CD14-positive monocyte (primary cell): ENCODE results near the gene ROBO1. TPM values are rescaled to one million over a fixed set of nuclear protein-coding genes. Genes with fewer than 3 reads are reported as not detected.

ENCODE experiments used
- DNase-seq, 3 donors: peaks; one replicate each; pipeline ENCODE4 v3.0.0-alpha.2; 2011 to 2022
- H2AFZ ChIP-seq: 2 replicates; pipeline ENCODE4 v1.6.0; 2012; ENCODE audit warnings: mild to moderate bottlenecking, low read depth, low read length, inconsistent platforms; ENCODE audit not compliant: insufficient read depth, poor library complexity, severe bottlenecking
- H3K27ac ChIP-seq, 2 donors: 1 replicate in 1 of 2; 2 replicates in 1 of 2; pipeline ENCODE4 v1.5.1; 2012 to 2013; ENCODE audit warnings: low read length in 2 of 2, control low read depth in 1 of 2, inconsistent platforms in 1 of 2, low read depth in 1 of 2, mild to moderate bottlenecking in 1 of 2
- H3K27me3 ChIP-seq, 2 donors: one replicate each; pipeline versions ENCODE4 v1.6.0 to v1.6.1; 2011 to 2013; ENCODE audit warnings: low read length in 2 of 2; ENCODE audit not compliant: control insufficient read depth in 2 of 2, insufficient read depth in 2 of 2
- H3K36me3 ChIP-seq, 2 donors: replicated peaks in 1 of 2; 1 replicate in 1 of 2; 2 replicates in 1 of 2; pipeline versions ENCODE4 v1.5.1 to v1.6.1; 2012 to 2013; ENCODE audit warnings: low read length in 2 of 2, control low read depth in 1 of 2, inconsistent platforms in 1 of 2, mild to moderate bottlenecking in 1 of 2; ENCODE audit not compliant: insufficient read depth in 2 of 2, control insufficient read depth in 1 of 2
- H3K4me1 ChIP-seq, 2 donors: 1 replicate in 1 of 2; 2 replicates in 1 of 2; pipeline versions ENCODE4 v1.5.1 to v1.6.1; 2012 to 2013; ENCODE audit warnings: low read length in 2 of 2, control low read depth in 1 of 2, inconsistent platforms in 1 of 2, mild to moderate bottlenecking in 1 of 2, moderate library complexity in 1 of 2; ENCODE audit not compliant: insufficient read depth in 2 of 2, control insufficient read depth in 1 of 2
- H3K4me2 ChIP-seq: replicated peaks from 2 replicates; pipeline ENCODE3; 2012; ENCODE audit warnings: low read length, moderate library complexity, mild to moderate bottlenecking; ENCODE audit not compliant: poor library complexity, severe bottlenecking; ENCODE audit errors: extremely low read depth
- H3K4me3 ChIP-seq, 3 experiments: fragments of 200-600 bp in 1 of 3; sonication (generic) in 1 of 3; replicated peaks in 1 of 3; 1 replicate in 2 of 3; 2 replicates in 1 of 3; pipeline ENCODE4 v1.5.1; 2011 to 2013; ENCODE audit warnings: low read length in 3 of 3, mild to moderate bottlenecking in 3 of 3, control low read depth in 2 of 3, low read depth in 2 of 3, inconsistent platforms in 1 of 3, moderate library complexity in 1 of 3
- H3K79me2 ChIP-seq: 2 replicates; pipeline ENCODE4 v1.6.0; 2012; ENCODE audit warnings: mild to moderate bottlenecking, control low read depth, inconsistent platforms, low read length, moderate library complexity; ENCODE audit not compliant: insufficient read depth
- H3K9ac ChIP-seq: 2 replicates; pipeline ENCODE4 v1.6.0; 2017; ENCODE audit warnings: low read length, mild to moderate bottlenecking; ENCODE audit not compliant: insufficient read depth, poor library complexity, severe bottlenecking
- H3K9me3 ChIP-seq, 2 donors: replicated peaks in 1 of 2; 1 replicate in 1 of 2; 2 replicates in 1 of 2; pipeline versions ENCODE4 v1.5.1 to v1.6.1; 2012 to 2013; ENCODE audit warnings: low read length in 2 of 2, control low read depth in 1 of 2; ENCODE audit not compliant: control insufficient read depth in 1 of 2, insufficient read depth in 1 of 2
- H4K20me1 ChIP-seq: 2 replicates; pipeline ENCODE4 v1.6.0; 2012; ENCODE audit warnings: mild to moderate bottlenecking, low read length, control low read depth, moderate library complexity; ENCODE audit not compliant: insufficient read depth
- H3K27ac Mint-ChIP-seq, 7 donors: one replicate each; pipeline ENCODE4 v1.8.0; 2020; ENCODE audit warnings: mild to moderate bottlenecking in 7 of 7, mixed read lengths in 7 of 7, moderate library complexity in 6 of 7, inconsistent platforms in 2 of 7
- H3K27me3 Mint-ChIP-seq, 3 donors: one replicate each; pipeline ENCODE4 v1.8.0; 2021 to 2022; ENCODE audit warnings: low read depth in 3 of 3, mild to moderate bottlenecking in 3 of 3, mixed read lengths in 3 of 3, moderate library complexity in 3 of 3, inconsistent platforms in 1 of 3
- H3K36me3 Mint-ChIP-seq, 2 donors: one replicate each; pipeline ENCODE4 v1.8.0; 2020; ENCODE audit warnings: mixed read lengths in 2 of 2, inconsistent platforms in 1 of 2, mild to moderate bottlenecking in 1 of 2
- H3K4me1 Mint-ChIP-seq: one replicate; pipeline ENCODE4 v1.8.0; 2020; ENCODE audit warnings: mild to moderate bottlenecking, mixed read lengths
- H3K4me3 Mint-ChIP-seq, 2 donors: one replicate each; pipeline ENCODE4 v1.8.0; 2020; ENCODE audit warnings: mild to moderate bottlenecking in 2 of 2, mixed read lengths in 2 of 2, moderate library complexity in 1 of 2
- H3K9me3 Mint-ChIP-seq, 7 donors: one replicate each; pipeline ENCODE4 v1.8.0; 2020 to 2022; ENCODE audit warnings: mixed read lengths in 7 of 7, mild to moderate bottlenecking in 6 of 7, moderate library complexity in 6 of 7, inconsistent platforms in 2 of 7
- WGBS: methylation state at CpG from one replicate; pipeline ENCODE4 v1.1.5; 2013; ENCODE audit warnings: missing lambda C conversion rate; ENCODE audit not compliant: insufficient coverage; 5-methylcytosine and 5-hydroxymethylcytosine counted together
- intact Hi-C, 2 donors: fragments of 100-400 bp; cut with micrococcal nuclease; formaldehyde crosslinking; loops; one replicate each; pipeline versions ENCODE4 v1.15.0 to v1.15.1; 2023
- polyA plus RNA-seq, 3 donors: library from polyadenylated mRNA; depleted of rRNA in 1 of 3; unstranded in 2 of 3; stranded (reverse) in 1 of 3; fragments of 300-500 nt in 2 of 3; fragments of >200 nt in 1 of 3; fragmentation: Illumina TruSeq in 2 of 3; gene quantifications; 1 replicate in 2 of 3; 2 replicates in 1 of 3; pipeline ENCODE4 v1.2.3, GENCODE V29; 2012 to 2021
- TF ChIP-seq, protein P1 (sequence below): fragments of 200-600 bp; IDR thresholded peaks from one replicate; pipeline ENCODE4 v1.8.0; 2022; ENCODE audit warnings: antibody characterized with exemption, mild to moderate bottlenecking

The ROBO1 gene
- polyA plus RNA-seq, 3 donors, result 0.09 to 0.10 TPM; not detected in 1

DNA sequence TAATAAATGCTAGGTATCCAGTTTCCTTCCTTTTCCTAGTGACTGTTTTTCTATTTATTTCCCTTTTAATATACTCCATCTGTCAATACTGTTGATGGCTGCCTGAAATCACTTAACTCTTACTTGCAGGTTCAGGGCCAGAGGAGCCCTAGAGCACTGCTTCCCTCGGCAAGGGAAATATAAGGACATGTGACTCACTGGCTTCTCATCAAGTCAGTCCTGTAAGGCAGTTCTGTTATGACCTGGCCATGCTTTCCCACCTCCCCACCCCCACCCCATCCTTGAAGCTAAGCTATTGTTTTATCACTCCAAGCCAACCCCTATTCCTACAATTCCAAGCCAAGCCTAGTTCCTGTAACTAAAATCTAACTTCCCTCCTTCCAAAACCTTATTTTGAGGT lies 800.7 kb downstream of the ROBO1 start:
- intact Hi-C loops, result no loop called here
- Mint-ChIP-seq H3K27ac (no peak overlapping the region), H3K4me3 (no peak overlapping the region), H3K27me3 (peaks cover 0 to 1% (median 0%) of the 10 kb centered on the region in 3 donors), H3K36me3 (no peaks in the 10 kb centered on the region), H3K4me1 (no peaks in the 10 kb centered on the region), H3K9me3 (peaks cover 0 to 5% (median 2%) of the 10 kb centered on the region in 7 donors)
- Histone ChIP-seq H3K4me3 (no peak overlapping the region), H3K27ac (no peak overlapping the region), H3K4me1 (no peaks in the 10 kb centered on the region), H3K79me2 (no peaks in the 10 kb centered on the region), H3K36me3 (no peaks in the 10 kb centered on the region), H2AFZ (no peak overlapping the region), H3K4me2 (no peak overlapping the region), H3K9me3 (no peaks in the 10 kb centered on the region), H3K9ac (no peak overlapping the region), H3K27me3 (no peaks in the 10 kb centered on the region), H4K20me1 (no peaks in the 10 kb centered on the region)
- 36% methylated on average over 1 of the region's 1 CpG for WGBS
- TF ChIP-seq, protein P1, sequence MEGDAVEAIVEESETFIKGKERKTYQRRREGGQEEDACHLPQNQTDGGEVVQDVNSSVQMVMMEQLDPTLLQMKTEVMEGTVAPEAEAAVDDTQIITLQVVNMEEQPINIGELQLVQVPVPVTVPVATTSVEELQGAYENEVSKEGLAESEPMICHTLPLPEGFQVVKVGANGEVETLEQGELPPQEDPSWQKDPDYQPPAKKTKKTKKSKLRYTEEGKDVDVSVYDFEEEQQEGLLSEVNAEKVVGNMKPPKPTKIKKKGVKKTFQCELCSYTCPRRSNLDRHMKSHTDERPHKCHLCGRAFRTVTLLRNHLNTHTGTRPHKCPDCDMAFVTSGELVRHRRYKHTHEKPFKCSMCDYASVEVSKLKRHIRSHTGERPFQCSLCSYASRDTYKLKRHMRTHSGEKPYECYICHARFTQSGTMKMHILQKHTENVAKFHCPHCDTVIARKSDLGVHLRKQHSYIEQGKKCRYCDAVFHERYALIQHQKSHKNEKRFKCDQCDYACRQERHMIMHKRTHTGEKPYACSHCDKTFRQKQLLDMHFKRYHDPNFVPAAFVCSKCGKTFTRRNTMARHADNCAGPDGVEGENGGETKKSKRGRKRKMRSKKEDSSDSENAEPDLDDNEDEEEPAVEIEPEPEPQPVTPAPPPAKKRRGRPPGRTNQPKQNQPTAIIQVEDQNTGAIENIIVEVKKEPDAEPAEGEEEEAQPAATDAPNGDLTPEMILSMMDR, result no peak
- DNase-seq, result no peak

DNA sequence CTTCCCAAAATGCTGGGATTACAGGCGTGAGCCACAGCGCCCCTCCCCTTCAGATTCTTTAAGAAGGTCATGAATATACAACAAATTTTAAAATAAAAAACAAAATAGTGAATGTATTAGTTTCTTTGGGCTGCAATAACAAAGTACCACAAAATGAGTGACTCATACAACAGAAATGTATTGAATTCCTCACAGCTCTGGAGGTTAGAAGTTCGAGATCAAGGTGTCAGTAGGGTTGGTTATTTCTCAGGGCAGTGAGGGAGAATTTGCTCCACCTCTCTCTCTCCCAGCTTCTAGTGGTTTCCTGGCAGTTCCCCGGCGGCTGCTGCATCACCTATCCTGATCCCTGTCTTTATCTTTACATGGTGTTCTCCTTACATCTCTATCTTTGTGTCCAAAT lies 804.0 kb downstream of the ROBO1 start:
- H3K9me3 Mint-ChIP-seq, result peaks cover 0 to 5% (median 2%) of the 10 kb centered on the region in 7 donors
- H3K9ac ChIP-seq, result no peak overlapping the region
- H3K4me2 ChIP-seq, result no peak overlapping the region
- H3K4me1 Mint-ChIP-seq, result no peaks in the 10 kb centered on the region
- no peaks in the 10 kb centered on the region for H4K20me1 ChIP-seq
- H3K4me3 ChIP-seq, result no peak overlapping the region
- TF ChIP-seq, protein P1, result no peak
- no peaks in the 10 kb centered on the region for H3K36me3 ChIP-seq
- H3K79me2 ChIP-seq, result no peaks in the 10 kb centered on the region
- DNase-seq, result no peak
- peaks cover 0 to 1% (median 0%) of the 10 kb centered on the region in 3 donors for H3K27me3 Mint-ChIP-seq
- H3K27me3 ChIP-seq, result no peaks in the 10 kb centered on the region
- intact Hi-C loops, result no loop called here
- H3K36me3 Mint-ChIP-seq, result no peaks in the 10 kb centered on the region
- no peak overlapping the region for H2AFZ ChIP-seq
- H3K27ac ChIP-seq, result no peak overlapping the region
- no peak overlapping the region for H3K4me3 Mint-ChIP-seq
- 79% methylated on average over 2 of the region's 5 CpGs for WGBS
- no peak overlapping the region for H3K27ac Mint-ChIP-seq
- H3K4me1 ChIP-seq, result no peaks in the 10 kb centered on the region
- no peaks in the 10 kb centered on the region for H3K9me3 ChIP-seq
